LNCaP clone FGC (cell line): ENCODE measurements around the gene CDO1.

ENCODE experiments used
- DNase-seq: peaks from one replicate; pipeline ENCODE4 v3.0.0-alpha.2; 2011; ENCODE audit warnings: low read depth
- H3K4me3 ChIP-seq: 2 replicates; pipeline ENCODE4 v1.5.1; 2011; ENCODE audit warnings: mild to moderate bottlenecking, low read depth, low read length, control low read depth
- TF ChIP-seq, protein P1 (sequence below): IDR thresholded peaks from 2 replicates; pipeline ENCODE4 v1.5.1; 2012; ENCODE audit warnings: mild to moderate bottlenecking; ENCODE audit not compliant: control insufficient read depth, insufficient read depth; ENCODE audit errors: extremely low read depth

The CDO1 gene

DNA sequence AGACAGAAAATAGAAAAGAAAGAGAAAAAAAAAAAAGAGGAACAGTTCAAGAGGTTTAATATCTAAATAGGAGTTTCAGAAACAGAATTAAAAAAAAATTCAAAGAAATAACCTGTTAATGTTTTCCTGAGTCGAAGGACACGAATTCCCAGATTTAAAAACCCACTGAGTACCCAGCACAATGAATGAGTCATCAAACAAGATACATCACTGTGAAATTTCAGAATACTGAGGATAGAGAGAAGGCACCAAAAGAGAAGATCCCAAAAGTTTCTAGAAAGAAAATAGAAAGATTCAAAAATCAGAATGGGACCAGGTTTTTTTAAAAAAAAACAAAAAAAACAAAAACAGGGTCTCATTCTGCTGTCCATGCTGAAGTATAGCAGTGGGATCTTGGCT is 8.8 kb downstream of the CDO1 start:
- no peak for DNase-seq
- TF ChIP-seq, protein P1, sequence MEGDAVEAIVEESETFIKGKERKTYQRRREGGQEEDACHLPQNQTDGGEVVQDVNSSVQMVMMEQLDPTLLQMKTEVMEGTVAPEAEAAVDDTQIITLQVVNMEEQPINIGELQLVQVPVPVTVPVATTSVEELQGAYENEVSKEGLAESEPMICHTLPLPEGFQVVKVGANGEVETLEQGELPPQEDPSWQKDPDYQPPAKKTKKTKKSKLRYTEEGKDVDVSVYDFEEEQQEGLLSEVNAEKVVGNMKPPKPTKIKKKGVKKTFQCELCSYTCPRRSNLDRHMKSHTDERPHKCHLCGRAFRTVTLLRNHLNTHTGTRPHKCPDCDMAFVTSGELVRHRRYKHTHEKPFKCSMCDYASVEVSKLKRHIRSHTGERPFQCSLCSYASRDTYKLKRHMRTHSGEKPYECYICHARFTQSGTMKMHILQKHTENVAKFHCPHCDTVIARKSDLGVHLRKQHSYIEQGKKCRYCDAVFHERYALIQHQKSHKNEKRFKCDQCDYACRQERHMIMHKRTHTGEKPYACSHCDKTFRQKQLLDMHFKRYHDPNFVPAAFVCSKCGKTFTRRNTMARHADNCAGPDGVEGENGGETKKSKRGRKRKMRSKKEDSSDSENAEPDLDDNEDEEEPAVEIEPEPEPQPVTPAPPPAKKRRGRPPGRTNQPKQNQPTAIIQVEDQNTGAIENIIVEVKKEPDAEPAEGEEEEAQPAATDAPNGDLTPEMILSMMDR = no peak
- H3K4me3 ChIP-seq = no peak overlapping the region

DNA sequence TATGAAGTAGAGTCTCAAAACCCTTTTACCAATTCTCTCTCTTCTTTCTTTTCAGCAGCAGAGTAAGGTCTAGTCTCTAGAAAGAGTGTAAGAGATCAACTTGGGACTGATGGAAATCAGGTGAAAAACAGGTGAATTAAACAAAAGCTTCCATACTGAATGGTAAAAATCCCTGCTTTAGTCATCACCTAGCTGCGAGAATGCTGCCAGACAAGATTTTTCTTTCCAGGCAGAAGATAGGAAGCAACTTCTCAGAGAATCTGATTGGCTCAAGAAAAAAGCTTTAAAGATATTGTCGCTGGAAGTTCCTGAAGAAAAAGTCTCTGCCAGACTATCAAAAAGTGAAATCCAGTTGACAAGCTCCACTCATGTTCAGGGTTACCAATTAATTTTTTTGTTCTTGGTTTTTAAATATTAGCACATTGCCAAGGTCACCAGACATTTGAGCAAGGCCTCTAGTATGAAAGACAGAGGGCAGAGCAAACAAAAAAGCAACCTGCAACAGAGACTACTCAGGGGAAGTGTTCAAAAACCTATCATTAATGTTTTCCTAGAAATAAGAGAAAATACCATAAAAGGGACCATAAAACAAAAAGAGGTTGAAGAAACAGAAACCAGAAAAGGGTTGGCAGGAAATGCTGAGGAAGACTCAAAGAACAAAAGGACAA is 9.3 kb downstream of the CDO1 start:
- TF ChIP-seq, protein P1 = no peak
- no peak for DNase-seq
- no peak overlapping the region for H3K4me3 ChIP-seq

DNA sequence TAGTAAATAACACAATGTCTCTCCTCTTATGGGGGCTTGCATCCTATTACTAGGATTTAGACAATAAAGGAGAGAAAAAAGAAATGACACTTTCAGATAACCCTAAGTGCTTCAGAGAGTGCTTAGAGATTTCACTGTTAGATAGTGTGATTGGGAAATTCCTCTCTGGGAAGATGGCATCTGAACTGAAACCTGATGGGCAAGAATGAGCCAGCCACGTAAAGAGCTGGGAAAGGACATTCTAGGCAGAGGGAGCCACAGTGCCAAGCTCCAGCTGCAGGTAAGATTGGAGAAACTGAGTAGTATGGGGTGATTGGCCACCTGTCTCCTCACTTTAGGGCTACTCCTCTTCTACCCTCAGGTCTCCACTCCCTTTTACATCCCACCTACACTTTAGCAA is 14.5 kb downstream of the CDO1 start:
- TF ChIP-seq, protein P1 = no peak
- DNase-seq = no peak
- H3K4me3 ChIP-seq = no peak overlapping the region

DNA sequence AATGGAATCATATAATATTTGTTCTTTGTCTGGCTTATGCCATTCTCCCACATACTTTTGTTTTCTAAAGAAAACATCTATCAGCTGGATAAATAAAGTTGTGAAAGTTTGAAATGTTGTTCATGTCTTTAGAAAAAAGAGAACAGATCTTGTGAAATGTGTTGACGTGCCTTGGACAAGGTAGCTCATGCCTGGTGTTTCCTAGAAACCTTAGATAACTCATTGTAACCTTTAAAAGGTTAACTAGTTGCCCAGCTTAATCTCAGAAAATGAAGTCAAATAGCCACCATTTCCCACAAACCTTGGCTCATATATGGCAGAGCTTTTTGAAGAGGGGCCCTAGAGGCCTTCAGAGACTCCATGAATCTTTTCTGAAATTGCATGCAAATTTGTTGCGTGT is 15.3 kb downstream of the CDO1 start:
- TF ChIP-seq, protein P1 = no peak
- H3K4me3 ChIP-seq = no peak overlapping the region

DNA sequence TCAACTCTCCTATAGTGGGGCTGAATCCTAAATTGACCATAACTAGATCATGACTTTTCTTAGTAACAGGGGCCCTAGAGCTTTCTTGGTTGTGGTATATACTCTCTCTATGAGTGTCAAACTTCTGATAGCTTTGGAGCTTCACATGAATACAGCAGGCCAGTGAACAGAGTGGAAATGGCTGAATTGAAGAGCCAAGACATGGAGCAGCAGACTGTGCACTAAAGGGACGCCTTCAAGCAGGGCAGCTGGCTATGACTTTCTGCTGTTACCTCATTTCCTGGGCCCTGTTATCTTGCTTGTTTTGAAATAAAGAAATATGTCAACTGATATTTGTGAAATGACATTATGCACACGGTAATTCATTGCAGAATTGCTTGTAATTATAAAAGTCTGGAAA is 16.4 kb downstream of the CDO1 start:
- no peak for DNase-seq
- no peak overlapping the region for H3K4me3 ChIP-seq
- TF ChIP-seq, protein P1 = no peak

More for the DNA sequence above, 15.3 kb downstream of the CDO1 start:
- DNase-seq = no peak

DNA sequence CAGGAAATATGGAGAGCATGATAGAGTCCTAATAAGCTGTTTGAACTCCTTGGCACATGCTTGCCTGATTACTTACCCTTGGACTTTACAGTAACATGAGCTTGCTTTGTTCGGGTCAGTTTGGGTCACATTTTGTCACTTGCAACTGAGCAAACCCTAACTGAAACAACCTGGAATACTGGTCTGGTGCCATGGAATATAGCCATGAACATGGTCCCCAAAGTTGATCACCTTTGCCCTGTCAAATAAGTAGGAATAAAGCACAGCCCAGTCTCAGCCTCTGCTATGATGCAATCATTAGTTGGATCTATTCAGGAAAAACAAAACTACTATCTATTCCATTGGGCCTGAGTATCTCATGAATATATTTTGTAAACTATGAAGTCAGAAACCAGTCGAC is 18.2 kb downstream of the CDO1 start:
- peak; percentile 56 for DNase-seq
- no peak overlapping the region for H3K4me3 ChIP-seq
- TF ChIP-seq, protein P1 = no peak

DNA sequence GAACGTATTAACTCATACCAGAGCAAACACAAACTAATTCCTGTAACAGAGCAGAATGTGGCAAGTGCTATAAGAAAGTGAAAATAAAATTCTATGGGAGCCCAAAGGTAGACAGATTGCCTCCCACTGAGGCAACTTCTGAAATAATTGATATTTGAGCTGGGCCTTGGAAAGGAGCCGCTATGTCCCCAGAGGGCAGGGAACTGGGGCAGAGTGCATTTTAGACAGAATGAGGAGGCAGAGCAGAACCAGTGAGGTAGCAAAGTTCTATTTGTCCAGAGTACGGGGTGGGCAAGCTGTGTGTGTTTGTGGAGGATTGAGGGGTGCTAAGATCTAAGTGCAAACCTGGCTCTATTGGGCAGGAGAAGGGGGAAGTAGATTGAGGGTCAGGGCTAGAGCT is 19.8 kb downstream of the CDO1 start:
- H3K4me3 ChIP-seq = no peak overlapping the region
- DNase-seq = no peak
- TF ChIP-seq, protein P1 = no peak
